Thymus (tissue), 11 donors: Measurements from ENCODE around the gene SELENOO. TPM values are rescaled to one million over a fixed set of nuclear protein-coding genes. Genes with fewer than 3 reads are reported as not detected.
"Not testable (repeated sequence)": the region's sequence is repeated elsewhere in the genome, so short reads cannot be mapped to it uniquely, and the experiment has no call there.

Source experiments
- DNase-seq, 9 donors: peaks; one replicate each; pipeline ENCODE4 v3.0.0-alpha.2; 2013; ENCODE audit warnings: low spot score in 9 of 9, low read depth in 6 of 9, missing footprints in 1 of 9
- H3K27ac ChIP-seq, 2 donors: one replicate each; pipeline ENCODE4 v1.5.1; 2013; ENCODE audit warnings: control low read depth in 1 of 2, low read depth in 1 of 2, low read length in 1 of 2, mild to moderate bottlenecking in 1 of 2, moderate library complexity in 1 of 2
- H3K27me3 ChIP-seq, 2 donors: one replicate each; pipeline ENCODE4 v1.5.1; 2013; ENCODE audit warnings: low read length in 1 of 2; ENCODE audit not compliant: control insufficient read depth in 2 of 2, insufficient read depth in 1 of 2
- H3K36me3 ChIP-seq, 2 donors: one replicate each; pipeline ENCODE4 v1.5.1; 2013; ENCODE audit warnings: low read length in 1 of 2, mild to moderate bottlenecking in 1 of 2, moderate library complexity in 1 of 2; ENCODE audit not compliant: control insufficient read depth in 2 of 2, insufficient read depth in 2 of 2
- H3K4me1 ChIP-seq, 2 donors: one replicate each; pipeline ENCODE4 v1.5.1; 2013; ENCODE audit warnings: low read length in 2 of 2; ENCODE audit not compliant: control insufficient read depth in 2 of 2, insufficient read depth in 2 of 2
- H3K4me3 ChIP-seq, 2 donors: one replicate each; pipeline ENCODE4 v1.5.1; 2013; ENCODE audit warnings: low read length in 2 of 2, control low read depth in 1 of 2, mild to moderate bottlenecking in 1 of 2
- H3K9me3 ChIP-seq, 2 donors: one replicate each; pipeline ENCODE4 v1.5.1; 2013; ENCODE audit warnings: low read length in 1 of 2, mild to moderate bottlenecking in 1 of 2; ENCODE audit not compliant: control insufficient read depth in 2 of 2, insufficient read depth in 1 of 2
- WGBS: extraction: QIAGEN DNeasy Blood & Tissue Kit; methylation state at CpG from one replicate; pipeline ENCODE4 v1.1.7; 2013; 5-methylcytosine and 5-hydroxymethylcytosine counted together
- polyA plus RNA-seq: library from polyadenylated mRNA; stranded (reverse); fragments of 200-250 nt; gene quantifications from one replicate; pipeline ENCODE4 v1.2.3, GENCODE V29; 2013
- total RNA-seq: library from RNA; stranded (reverse); fragments of 120-200 nt; gene quantifications from one replicate; pipeline ENCODE4 v1.2.4, GENCODE V29; 2013
- donor health status: healthy.

The SELENOO gene
- total and polyA plus RNA-seq, 2 donors: 17.4 to 62.1 TPM

DNA sequence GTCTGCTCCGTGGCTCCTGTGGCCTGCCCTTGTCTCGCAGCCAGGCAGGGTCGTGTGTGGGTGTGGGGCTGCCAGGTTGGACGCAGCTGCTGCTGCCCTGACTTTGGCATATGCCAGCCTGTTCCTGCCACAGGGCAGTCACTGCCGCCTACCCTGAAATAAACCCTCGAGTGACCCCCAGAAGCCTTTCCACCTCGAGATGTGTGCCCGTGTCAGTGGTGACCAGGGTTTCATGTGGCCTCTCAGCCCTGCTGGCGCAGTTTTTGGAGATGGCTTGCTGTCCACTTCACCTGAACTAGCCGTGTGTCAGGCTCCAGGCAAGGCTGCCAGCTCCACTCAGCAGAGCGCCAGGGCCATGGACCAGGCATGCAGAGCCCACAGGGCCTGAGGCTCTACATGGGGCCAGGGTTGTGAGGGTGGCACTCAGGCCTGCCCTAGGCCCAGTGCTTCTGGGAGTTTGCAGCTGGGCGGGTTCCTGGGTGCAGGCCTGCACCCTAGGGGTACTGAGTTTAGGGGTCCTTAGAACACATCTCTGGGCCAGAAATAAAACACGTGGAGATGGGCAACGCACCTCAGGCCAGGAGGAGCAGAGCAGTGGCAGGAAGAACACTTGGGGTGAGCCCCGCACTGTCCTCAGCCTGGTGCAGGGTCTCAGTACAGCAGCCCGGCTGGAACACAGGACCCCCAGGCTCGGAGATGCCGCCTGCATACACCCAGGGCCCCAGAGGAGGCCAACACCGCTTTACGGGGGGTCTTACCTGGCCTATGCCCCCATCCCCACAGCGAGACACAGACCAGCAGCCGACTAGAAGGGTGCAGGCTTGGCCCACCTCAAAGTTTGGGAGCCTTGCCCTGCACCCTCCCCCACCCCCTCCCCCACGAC lies 39.1 kb upstream of the SELENOO start:
- Histone ChIP-seq H3K27me3 (peaks cover 0 to 20% of the 10 kb centered on the region in 2 donors), H3K36me3 (no peaks in the 10 kb centered on the region), H3K4me1 (no peaks in the 10 kb centered on the region), H3K9me3 (no peaks in the 10 kb centered on the region), H3K27ac (no peak overlapping the region), H3K4me3 (no peak overlapping the region)
- DNase-seq: no peak
- WGBS: 92% methylated on average over 23 of the region's 23 CpGs

DNA sequence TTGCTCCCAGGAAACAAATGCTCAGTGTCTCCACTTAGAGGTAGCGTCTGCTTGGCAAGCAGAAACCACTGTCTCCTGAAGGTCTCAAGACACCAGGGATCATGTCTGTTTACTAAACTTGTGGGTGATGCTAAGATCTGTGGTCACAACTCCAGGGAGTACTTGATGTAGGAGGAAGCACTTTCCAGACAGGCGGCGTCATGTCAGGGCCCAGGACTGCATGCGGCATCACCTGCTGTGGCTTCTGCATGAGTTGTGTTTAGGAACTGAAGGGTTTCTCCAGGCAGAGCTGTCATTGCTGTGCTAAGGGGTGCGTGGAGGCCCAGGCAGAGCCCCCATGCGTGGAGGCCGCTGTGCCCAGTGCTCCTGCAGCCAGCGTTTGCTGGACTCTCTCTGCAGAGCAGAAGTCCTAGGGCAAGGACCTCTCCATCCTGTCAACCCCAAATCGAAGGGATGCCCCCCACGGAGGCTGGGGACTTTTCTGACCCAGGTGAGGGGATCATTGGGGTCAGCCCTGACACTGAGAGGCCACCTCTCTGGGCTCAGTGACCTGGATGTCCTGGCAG lies 38.3 kb upstream of the SELENOO start:
- Histone ChIP-seq H3K27me3 (peaks cover 0 to 23% of the 10 kb centered on the region in 2 donors), H3K4me3 (no peak overlapping the region), H3K9me3 (no peaks in the 10 kb centered on the region), H3K27ac (no peak overlapping the region), H3K4me1 (no peaks in the 10 kb centered on the region), H3K36me3 (no peaks in the 10 kb centered on the region)
- no peak for DNase-seq
- 87% methylated on average over 10 of the region's 10 CpGs for WGBS

DNA sequence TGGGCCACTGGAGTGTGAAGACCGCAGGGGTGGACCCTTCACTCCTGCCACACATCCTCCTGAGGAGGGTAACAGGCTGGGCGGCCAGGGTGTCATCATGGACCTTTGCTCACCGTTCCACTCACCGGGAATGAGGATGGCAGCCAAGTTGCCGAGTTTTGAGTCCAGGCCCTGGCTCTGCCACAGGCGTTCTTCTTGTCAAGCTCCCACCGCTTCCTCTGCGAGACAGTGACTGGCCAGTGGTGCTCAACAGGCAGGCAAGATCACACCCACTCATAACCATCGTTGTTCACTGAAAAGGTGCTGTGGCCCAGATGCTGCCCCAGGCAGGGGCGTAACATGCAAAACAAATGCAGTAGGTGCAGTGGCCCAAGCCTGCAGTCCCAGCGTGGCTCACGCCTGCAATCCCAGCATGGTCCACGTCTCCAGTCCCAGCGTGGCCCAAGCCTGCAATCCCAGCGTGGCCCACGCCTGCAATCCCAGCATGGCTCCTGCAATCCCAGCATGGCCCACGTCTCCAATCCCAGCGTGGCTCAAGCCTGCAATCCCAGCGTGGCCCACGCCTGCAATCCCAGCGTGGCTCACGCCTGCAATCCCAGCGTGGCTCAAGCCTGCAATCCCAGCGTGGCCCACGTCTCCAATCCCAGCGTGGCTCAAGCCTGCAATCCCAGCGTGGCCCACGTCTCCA lies 35.2 kb upstream of the SELENOO start:
- DNase-seq: no peak
- 98% methylated on average over 28 of the region's 28 CpGs for WGBS
- H3K9me3 ChIP-seq: no peaks in the 10 kb centered on the region
- H3K27ac ChIP-seq: no peak overlapping the region
- H3K36me3 ChIP-seq: no peaks in the 10 kb centered on the region
- peaks cover 17 to 35% of the 10 kb centered on the region in 2 donors for H3K27me3 ChIP-seq
- no peak overlapping the region for H3K4me3 ChIP-seq
- no peaks in the 10 kb centered on the region for H3K4me1 ChIP-seq

DNA sequence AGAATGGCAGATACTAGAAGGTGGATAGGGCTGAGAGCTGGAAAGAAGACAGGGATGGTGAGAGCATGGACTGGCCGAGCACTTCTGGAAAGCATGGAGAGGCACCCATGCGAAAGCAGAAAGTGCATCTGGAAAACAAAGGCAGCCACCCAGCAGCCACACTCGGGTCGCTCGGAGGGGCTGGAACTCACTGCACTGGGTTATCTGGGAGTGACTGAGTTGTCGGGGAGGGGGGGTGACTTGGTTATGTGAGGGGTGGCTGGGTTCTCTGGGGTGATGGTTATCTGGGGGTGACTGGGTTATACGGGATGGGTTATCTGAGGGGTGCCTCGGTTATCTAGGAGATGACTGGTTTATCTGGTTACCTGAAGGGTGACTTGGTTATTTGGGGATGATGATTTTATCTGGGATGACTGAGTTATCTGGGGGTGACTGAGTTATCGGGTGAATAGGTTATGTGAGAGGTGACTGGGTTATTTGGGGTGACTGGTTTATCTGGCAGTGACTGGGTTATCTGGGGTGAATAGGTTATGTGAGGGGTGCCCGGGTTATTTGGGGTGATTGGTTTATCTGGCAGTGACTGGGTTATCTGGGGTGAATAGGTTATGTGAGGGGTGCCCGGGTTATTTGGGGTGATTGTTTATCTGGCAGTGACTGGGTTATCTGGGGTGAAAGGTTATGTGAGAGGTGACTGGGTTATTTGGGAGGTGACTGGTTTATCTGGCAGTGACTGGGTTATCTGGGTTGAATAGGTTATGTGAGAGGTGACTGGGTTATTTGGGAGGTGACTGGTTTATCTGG lies 32.9 kb upstream of the SELENOO start:
- H3K4me3 ChIP-seq: no peak overlapping the region
- 87% methylated on average over 11 of the region's 11 CpGs for WGBS
- no peak for DNase-seq
- H3K36me3 ChIP-seq: no peaks in the 10 kb centered on the region
- H3K4me1 ChIP-seq: no peaks in the 10 kb centered on the region
- H3K27me3 ChIP-seq: peaks cover 35 to 55% of the 10 kb centered on the region in 2 donors
- no peak overlapping the region for H3K27ac ChIP-seq
- H3K9me3 ChIP-seq: no peaks in the 10 kb centered on the region

DNA sequence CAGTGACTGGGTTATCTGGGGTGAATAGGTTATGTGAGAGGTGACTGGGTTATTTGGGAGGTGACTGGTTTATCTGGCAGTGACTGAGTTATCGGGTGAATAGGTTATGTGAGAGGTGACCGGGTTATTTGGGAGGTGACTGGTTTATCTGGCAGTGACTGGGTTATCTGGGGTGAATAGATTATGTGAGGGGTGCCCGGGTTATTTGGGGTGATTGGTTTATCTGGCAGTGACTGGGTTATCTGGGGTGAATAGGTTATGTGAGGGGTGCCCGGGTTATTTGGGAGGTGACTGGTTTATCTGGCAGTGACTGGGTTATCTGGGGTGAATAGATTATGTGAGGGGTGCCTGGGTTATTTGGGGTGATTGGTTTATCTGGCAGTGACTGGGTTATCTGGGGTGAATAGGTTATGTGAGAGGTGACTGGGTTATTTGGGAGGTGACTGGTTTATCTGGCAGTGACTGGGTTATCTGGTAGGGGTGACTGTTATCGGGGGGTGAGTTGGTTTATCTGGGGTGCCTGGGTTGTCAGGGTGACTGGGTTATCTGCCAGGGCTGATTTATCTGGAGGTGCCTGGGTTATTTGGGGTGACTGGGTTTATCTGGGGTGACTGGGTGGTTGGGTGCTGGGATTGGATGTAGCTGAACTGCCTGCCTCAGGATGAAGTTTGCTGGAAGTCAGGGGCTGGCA lies 32.2 kb upstream of the SELENOO start:
- H3K27ac ChIP-seq, H3K36me3 ChIP-seq, H3K4me3 ChIP-seq, H3K4me1 ChIP-seq, DNase-seq, H3K9me3 ChIP-seq: not testable (repeated sequence)
- H3K27me3 ChIP-seq: peaks cover 35 to 63% of the 10 kb centered on the region in 2 donors
- WGBS: 96% methylated on average over 5 of the region's 5 CpGs

DNA sequence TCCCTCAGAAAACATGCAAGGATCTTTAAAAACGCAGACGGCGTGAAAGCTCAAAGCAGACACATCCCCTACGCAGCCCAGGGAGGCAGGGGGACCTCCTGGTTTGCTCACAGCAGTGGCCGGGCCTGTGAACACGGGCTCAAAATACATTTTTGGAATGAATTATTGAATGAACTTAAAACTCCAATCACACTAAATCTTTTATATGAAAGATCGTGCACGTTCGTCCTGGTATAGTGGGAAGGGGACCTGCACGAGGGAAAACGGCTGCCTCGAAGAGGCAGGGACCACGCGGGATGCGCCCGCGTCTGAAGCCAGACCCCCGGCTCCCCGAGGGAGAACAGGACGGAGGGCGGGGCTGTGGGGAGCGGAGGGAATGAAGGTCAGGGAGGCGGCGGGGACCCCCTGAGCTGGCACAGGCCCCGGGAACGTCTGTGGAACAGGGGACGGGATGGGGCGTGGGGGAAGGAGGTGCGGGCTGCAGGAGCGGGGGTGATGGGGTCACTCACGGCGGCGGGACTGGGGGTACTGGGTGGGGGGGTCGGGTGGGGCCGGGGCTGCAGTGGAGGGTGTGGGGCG lies 31.5 kb upstream of the SELENOO start:
- H3K9me3 ChIP-seq: no peaks in the 10 kb centered on the region
- DNase-seq: no peak
- peak overlapping the region in 1 of 2 donors; percentile 51 for H3K4me3 ChIP-seq
- H3K27ac ChIP-seq: no peak overlapping the region
- H3K36me3 ChIP-seq: no peaks in the 10 kb centered on the region
- peaks cover 0 to 11% of the 10 kb centered on the region in 2 donors for H3K4me1 ChIP-seq
- H3K27me3 ChIP-seq: peaks cover 35 to 68% of the 10 kb centered on the region in 2 donors
- WGBS: 20% methylated on average over 36 of the region's 36 CpGs

DNA sequence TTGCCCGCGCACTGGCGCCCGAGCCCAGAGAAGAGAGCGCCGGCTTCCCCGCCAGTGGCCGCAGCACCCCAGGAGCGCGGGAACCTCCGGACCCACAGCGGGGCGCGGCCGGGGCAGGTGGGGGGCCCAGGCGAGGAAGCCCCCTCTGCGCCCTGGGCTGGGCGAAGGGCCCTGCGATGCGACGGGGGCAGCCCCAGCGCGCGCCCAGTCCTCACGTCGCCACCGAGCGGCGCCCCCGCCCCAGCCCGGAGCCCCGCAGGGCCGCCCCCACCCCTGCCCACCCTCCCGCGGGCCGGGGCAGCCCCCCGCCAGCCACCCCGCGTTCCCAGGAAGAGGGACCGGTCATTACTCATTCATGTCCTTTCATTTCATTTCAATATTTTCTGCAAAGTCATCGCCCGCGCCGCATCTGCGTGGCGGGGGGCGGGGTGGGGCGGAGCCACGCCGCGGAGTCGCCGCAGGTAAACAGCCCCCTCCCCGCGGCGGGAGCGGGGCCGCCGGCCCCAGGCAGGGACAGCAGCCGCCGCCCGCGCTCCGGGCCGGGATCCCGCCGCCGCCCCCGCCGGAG lies 31.0 kb upstream of the SELENOO start:
- H3K4me1 ChIP-seq: peaks cover 0 to 11% of the 10 kb centered on the region in 2 donors
- WGBS: 1% methylated on average over 70 of the region's 70 CpGs
- DNase-seq: no peak
- no peaks in the 10 kb centered on the region for H3K9me3 ChIP-seq
- no peaks in the 10 kb centered on the region for H3K36me3 ChIP-seq
- H3K4me3 ChIP-seq: peak overlapping the region in 1 of 2 donors; percentile 51
- H3K27ac ChIP-seq: no peak overlapping the region
- H3K27me3 ChIP-seq: peaks cover 35 to 72% of the 10 kb centered on the region in 2 donors
